Astrocyte of the cerebellum (primary cell): ENCODE results near the gene NRG3.

ENCODE experiments used
- DNase-seq: peaks from one replicate; pipeline ENCODE4 v3.0.0-alpha.2; 2011; ENCODE audit warnings: low read depth
- H3K4me3 ChIP-seq: 2 replicates; pipeline ENCODE4 v1.5.1; 2011; ENCODE audit warnings: mild to moderate bottlenecking, low read depth, low read length, moderate library complexity
- CTCF ChIP-seq: IDR thresholded peaks from 2 replicates; pipeline ENCODE4 v1.5.1; 2012; ENCODE audit warnings: low read length, low read depth, moderate library complexity, mild to moderate bottlenecking; ENCODE audit errors: missing control alignments
- in situ Hi-C: cut with HindIII; loops from 2 replicates; pipeline ENCODE4 v1.10.0; 2017; ENCODE audit warnings: low sequenced_read_pairs

Gene NRG3

GRCh38 chr10:81848514-81848913 lies 26.5 kb upstream of the NRG3 start:
- in situ Hi-C loops = no loop called here
- DNase-seq = no peak
- no peak for TF ChIP-seq CTCF

GRCh38 chr10:81848931-81849330 lies 26.1 kb upstream of the NRG3 start:
- no peak for TF ChIP-seq CTCF
- DNase-seq = no peak
- in situ Hi-C loops = no loop called here
- H3K4me3 ChIP-seq = no peak overlapping the region

More at GRCh38 chr10:81848514-81848913, 26.5 kb upstream of the NRG3 start:
- no peak overlapping the region for H3K4me3 ChIP-seq

GRCh38 chr10:81862596-81862995 lies 12.4 kb upstream of the NRG3 start:
- in situ Hi-C loops = no loop called here
- no peak overlapping the region for H3K4me3 ChIP-seq
- TF ChIP-seq CTCF = no peak
- no peak for DNase-seq

- in situ Hi-C loops = no loop called here
- no peak for TF ChIP-seq CTCF
- H3K4me3 ChIP-seq = no peak overlapping the region
- DNase-seq = no peak
These were observed 11.2 kb upstream of the NRG3 start for GRCh38 chr10:81863771-81864170.

- no peak overlapping the region for H3K4me3 ChIP-seq
- in situ Hi-C loops = no loop called here
- no peak for TF ChIP-seq CTCF
- no peak for DNase-seq
These were observed 9.4 kb upstream of the NRG3 start for GRCh38 chr10:81865581-81865980.

GRCh38 chr10:81866753-81867152 lies 8.2 kb upstream of the NRG3 start:
- in situ Hi-C loops = no loop called here
- no peak for TF ChIP-seq CTCF
- DNase-seq = no peak
- H3K4me3 ChIP-seq = no peak overlapping the region

- H3K4me3 ChIP-seq = no peak overlapping the region
- no peak for TF ChIP-seq CTCF
- DNase-seq = no peak
- in situ Hi-C loops = no loop called here
These were observed 4.5 kb upstream of the NRG3 start for GRCh38 chr10:81870472-81870871.
